Anterior cingulate cortex (tissue), 58 donors: ENCODE data around the gene COL6A2.

Source experiments
- DNase-seq, 58 donors: peaks; one replicate each; lab custom pipeline; 2025; lab: John Stamatoyannopoulos, UW

Gene COL6A2

GRCh38 chr21:46097336-46098293 is at the start of gene COL6A2:
Gene COL6A2 (plus strand): TSS chr21:46098112.
- DNase-seq, result peak in 1 of 58 donors; percentile 15

GRCh38 chr21:46048926-46049889 is 48.7 kb upstream of the COL6A2 start:
- peak in 9 of 58 donors; percentile 10 to 52 (median 22) for DNase-seq

GRCh38 chr21:46049890-46050667 is 47.8 kb upstream of the COL6A2 start:
- DNase-seq, result no peak

- no peak for DNase-seq
These were observed 47.1 kb upstream of the COL6A2 start for GRCh38 chr21:46050668-46051378.

- DNase-seq, result no peak
These were observed 46.5 kb upstream of the COL6A2 start for GRCh38 chr21:46051379-46051770.

- no peak for DNase-seq
These were observed 45.9 kb upstream of the COL6A2 start for GRCh38 chr21:46051821-46052675.

GRCh38 chr21:46052703-46053651 is 44.9 kb upstream of the COL6A2 start:
- DNase-seq, result no peak

GRCh38 chr21:46054031-46054430 is 43.9 kb upstream of the COL6A2 start:
- no peak for DNase-seq

GRCh38 chr21:46054451-46054881 is 43.4 kb upstream of the COL6A2 start:
- DNase-seq, result no peak

- DNase-seq, result no peak
These were observed 42.0 kb upstream of the COL6A2 start for GRCh38 chr21:46055863-46056281.

- DNase-seq, result peak in 1 of 58 donors; percentile 50
These were observed 41.4 kb upstream of the COL6A2 start for GRCh38 chr21:46056450-46056903.

- DNase-seq, result no peak
These were observed 40.7 kb upstream of the COL6A2 start for GRCh38 chr21:46057111-46057709.

GRCh38 chr21:46057710-46058241 is 40.1 kb upstream of the COL6A2 start:
- no peak for DNase-seq

- DNase-seq, result no peak
These were observed 39.3 kb upstream of the COL6A2 start for GRCh38 chr21:46058431-46059145.

- DNase-seq, result no peak
These were observed 38.7 kb upstream of the COL6A2 start for GRCh38 chr21:46059195-46059594.
